CD4-positive, CD25-positive, alpha-beta regulatory T cell (primary cell): Measurements from ENCODE around the gene PREX1. TPM values are rescaled to one million over a fixed set of nuclear protein-coding genes. Genes with fewer than 3 reads are reported as not detected.

Source experiments
- ATAC-seq, 2 donors: fragments of 150-1000 bp; cut with Tn5 transposase; one replicate each; pipeline ENCODE4 v1.10.0; 2021; ENCODE audit warnings: low read depth in 2 of 2, moderate number of reproducible peaks in 2 of 2, moderate library complexity in 1 of 2
- DNase-seq, 3 donors: peaks; one replicate each; pipeline versions ENCODE4 v3.0.0 to v3.0.0-alpha.2; 2012 to 2022; ENCODE audit warnings: mixed read lengths in 1 of 3
- H3K27ac ChIP-seq: one replicate; pipeline ENCODE4 v1.7.0; 2013; ENCODE audit warnings: mild to moderate bottlenecking, low read length; ENCODE audit not compliant: insufficient read depth, poor library complexity, severe bottlenecking
- H3K27me3 ChIP-seq: one replicate; pipeline ENCODE4 v1.7.0; 2013; ENCODE audit warnings: low read length; ENCODE audit not compliant: control insufficient read depth, insufficient read depth
- H3K36me3 ChIP-seq: one replicate; pipeline ENCODE4 v1.7.0; 2013; ENCODE audit warnings: mild to moderate bottlenecking, low read length, moderate library complexity; ENCODE audit not compliant: control insufficient read depth, insufficient read depth
- H3K4me1 ChIP-seq: 2 replicates; pipeline ENCODE4 v1.7.0; 2013; ENCODE audit warnings: mild to moderate bottlenecking, low read length; ENCODE audit not compliant: insufficient read depth, control insufficient read depth, poor library complexity, severe bottlenecking
- H3K4me3 ChIP-seq: one replicate; pipeline ENCODE4 v1.7.0; 2013; ENCODE audit warnings: low read depth, mild to moderate bottlenecking, low read length, moderate library complexity
- H3K9me3 ChIP-seq, 2 experiments: 1 replicate in 1 of 2; 2 replicates in 1 of 2; pipeline ENCODE4 v1.7.0; 2013; ENCODE audit warnings: low read length in 2 of 2, mild to moderate bottlenecking in 1 of 2, moderate library complexity in 1 of 2; ENCODE audit not compliant: control insufficient read depth in 2 of 2
- H3K27ac Mint-ChIP-seq, 3 donors: one replicate each; pipeline ENCODE4 v1.8.0; 2020 to 2022; ENCODE audit warnings: mild to moderate bottlenecking in 3 of 3, mixed read lengths in 3 of 3, moderate library complexity in 2 of 3
- H3K27me3 Mint-ChIP-seq: one replicate; pipeline ENCODE4 v1.8.0; 2022; ENCODE audit warnings: mild to moderate bottlenecking, mixed read lengths
- H3K36me3 Mint-ChIP-seq: one replicate; pipeline ENCODE4 v1.8.0; 2020; ENCODE audit warnings: mixed read lengths
- H3K4me1 Mint-ChIP-seq, 4 donors: one replicate each; pipeline ENCODE4 v1.8.0; 2020 to 2022; ENCODE audit warnings: mixed read lengths in 4 of 4, mild to moderate bottlenecking in 1 of 4
- H3K4me3 Mint-ChIP-seq, 4 donors: one replicate each; pipeline ENCODE4 v1.8.0; 2020 to 2022; ENCODE audit warnings: mild to moderate bottlenecking in 4 of 4, mixed read lengths in 4 of 4, moderate library complexity in 3 of 4
- H3K9me3 Mint-ChIP-seq, 7 donors: one replicate each; pipeline ENCODE4 v1.8.0; 2020 to 2022; ENCODE audit warnings: mixed read lengths in 7 of 7, mild to moderate bottlenecking in 3 of 7, moderate library complexity in 2 of 7
- polyA plus RNA-seq, 4 donors: library from polyadenylated mRNA; unstranded; fragments of 300-500 nt; fragmentation: Illumina TruSeq; gene quantifications; one replicate each; pipeline ENCODE4 v1.2.3, GENCODE V29; 2021
- total RNA-seq: library from RNA; stranded (reverse); gene quantifications from one replicate; pipeline ENCODE4 v1.2.3, GENCODE V29; 2022

Gene PREX1
- total and polyA plus RNA-seq, 5 donors from 2014 or later: 40.8 to 264 (median 57.0) TPM

- Histone ChIP-seq H3K27me3 (no peaks in the 10 kb centered on the region), H3K27ac (peak overlapping the region; percentile 60), H3K4me3 (peak overlapping the region; percentile 64), H3K36me3 (peaks cover 29% of the 10 kb centered on the region), H3K9me3 (no peaks in the 10 kb centered on the region), H3K4me1 (peaks cover 67% of the 10 kb centered on the region)
- Mint-ChIP-seq H3K4me1 (peaks cover 34 to 100% (median 78%) of the 10 kb centered on the region in 4 donors), H3K4me3 (peak overlapping the region; percentile 17 to 85 (median 77)), H3K27me3 (no peaks in the 10 kb centered on the region), H3K9me3 (peaks cover 0 to 3% (median 0%) of the 10 kb centered on the region in 7 donors), H3K27ac (peak overlapping the region; percentile 90 to 98 (median 93)), H3K36me3 (peaks cover 40% of the 10 kb centered on the region)
- DNase-seq: peak in 2 of 3 donors; percentile 21 to 76
- peak; percentile 25 to 36 for ATAC-seq
Measured at GRCh38 chr20:48718786-48719578, 108.8 kb downstream of the PREX1 start.

- peaks cover 42% of the 10 kb centered on the region for H3K36me3 Mint-ChIP-seq
- DNase-seq: peak in 1 of 3 donors; percentile 38
Measured at GRCh38 chr20:48717680-48718223, 110.0 kb downstream of the PREX1 start.

GRCh38 chr20:48717095-48717672 is 110.6 kb downstream of the PREX1 start:
- Mint-ChIP-seq H3K4me3 (peak overlapping the region in 3 of 4 donors; percentile 55 to 90 (median 65)), H3K36me3 (peaks cover 37% of the 10 kb centered on the region), H3K9me3 (peaks cover 0 to 3% (median 0%) of the 10 kb centered on the region in 7 donors), H3K27ac (peak overlapping the region; percentile 84 to 100 (median 94)), H3K4me1 (peaks cover 41 to 95% (median 83%) of the 10 kb centered on the region in 4 donors), H3K27me3 (no peaks in the 10 kb centered on the region)
- Histone ChIP-seq H3K4me3 (peak overlapping the region; percentile 29), H3K36me3 (peaks cover 12% of the 10 kb centered on the region), H3K4me1 (peaks cover 77% of the 10 kb centered on the region), H3K27me3 (no peaks in the 10 kb centered on the region), H3K27ac (peak overlapping the region; percentile 66), H3K9me3 (no peaks in the 10 kb centered on the region)
- DNase-seq (peak in 1 of 3 donors; percentile 29), ATAC-seq (no peak)

More at GRCh38 chr20:48717680-48718223, 110.0 kb downstream of the PREX1 start:
- Mint-ChIP-seq H3K4me1 (peaks cover 36 to 95% (median 81%) of the 10 kb centered on the region in 4 donors), H3K27ac (peak overlapping the region; percentile 84 to 100 (median 94)), H3K9me3 (peaks cover 0 to 3% (median 0%) of the 10 kb centered on the region in 7 donors), H3K27me3 (no peaks in the 10 kb centered on the region), H3K4me3 (peak overlapping the region; percentile 44 to 90 (median 62))
- Histone ChIP-seq H3K4me3 (peak overlapping the region; percentile 29), H3K9me3 (no peaks in the 10 kb centered on the region), H3K27me3 (no peaks in the 10 kb centered on the region), H3K27ac (peak overlapping the region; percentile 66), H3K36me3 (peaks cover 17% of the 10 kb centered on the region), H3K4me1 (peaks cover 72% of the 10 kb centered on the region)
- ATAC-seq: no peak

- H3K36me3 Mint-ChIP-seq: peaks cover 31% of the 10 kb centered on the region
- no peak for ATAC-seq
Measured at GRCh38 chr20:48716541-48716940, 111.3 kb downstream of the PREX1 start.

GRCh38 chr20:48716086-48716485 is 111.7 kb downstream of the PREX1 start:
- Mint-ChIP-seq H3K4me3 (peak overlapping the region; percentile 66 to 90 (median 78)), H3K4me1 (peaks cover 41 to 93% (median 75%) of the 10 kb centered on the region in 4 donors), H3K27me3 (no peaks in the 10 kb centered on the region), H3K27ac (peak overlapping the region; percentile 94 to 100 (median 94)), H3K9me3 (peaks cover 0 to 3% (median 0%) of the 10 kb centered on the region in 7 donors), H3K36me3 (peaks cover 27% of the 10 kb centered on the region)
- DNase-seq: peak in 2 of 3 donors; percentile 32 to 91
- Histone ChIP-seq H3K4me3 (peak overlapping the region; percentile 29), H3K36me3 (peaks cover 11% of the 10 kb centered on the region), H3K27ac (peak overlapping the region; percentile 66), H3K4me1 (peaks cover 80% of the 10 kb centered on the region), H3K9me3 (no peaks in the 10 kb centered on the region), H3K27me3 (no peaks in the 10 kb centered on the region)
- peak; percentile 86 to 87 for ATAC-seq

More at GRCh38 chr20:48716541-48716940, 111.3 kb downstream of the PREX1 start:
- peaks cover 41 to 95% (median 80%) of the 10 kb centered on the region in 4 donors for H3K4me1 Mint-ChIP-seq
- no peak for DNase-seq
- peaks cover 0 to 3% (median 0%) of the 10 kb centered on the region in 7 donors for H3K9me3 Mint-ChIP-seq
- peak overlapping the region; percentile 94 to 100 (median 94) for H3K27ac Mint-ChIP-seq
- no peaks in the 10 kb centered on the region for H3K27me3 Mint-ChIP-seq
- Histone ChIP-seq H3K4me1 (peaks cover 80% of the 10 kb centered on the region), H3K36me3 (peaks cover 8% of the 10 kb centered on the region), H3K27ac (peak overlapping the region; percentile 66), H3K27me3 (no peaks in the 10 kb centered on the region), H3K4me3 (peak overlapping the region; percentile 29), H3K9me3 (no peaks in the 10 kb centered on the region)
- H3K4me3 Mint-ChIP-seq: peak overlapping the region; percentile 66 to 90 (median 78)

- H3K4me3 Mint-ChIP-seq: peak overlapping the region in 3 of 4 donors; percentile 46 to 66 (median 63)
- no peak for DNase-seq
Measured at GRCh38 chr20:48714764-48715163, 113.0 kb downstream of the PREX1 start.

GRCh38 chr20:48711696-48712464 is 115.9 kb downstream of the PREX1 start:
- no peak for ATAC-seq
- H3K4me3 ChIP-seq: no peak overlapping the region
- H3K4me1 Mint-ChIP-seq: peaks cover 32 to 89% (median 62%) of the 10 kb centered on the region in 4 donors
- H3K36me3 Mint-ChIP-seq: peaks cover 30% of the 10 kb centered on the region
- no peak overlapping the region for H3K27ac ChIP-seq
- DNase-seq: no peak
- peaks cover 51% of the 10 kb centered on the region for H3K4me1 ChIP-seq
- H3K9me3 ChIP-seq: no peaks in the 10 kb centered on the region
- H3K27me3 Mint-ChIP-seq: no peaks in the 10 kb centered on the region
- H3K36me3 ChIP-seq: peaks cover 42% of the 10 kb centered on the region
- peaks cover 0 to 3% (median 0%) of the 10 kb centered on the region in 7 donors for H3K9me3 Mint-ChIP-seq
- no peak overlapping the region for H3K4me3 Mint-ChIP-seq
- H3K27me3 ChIP-seq: no peaks in the 10 kb centered on the region
- H3K27ac Mint-ChIP-seq: peak overlapping the region in 2 of 3 donors; percentile 48 to 67

More at GRCh38 chr20:48714764-48715163, 113.0 kb downstream of the PREX1 start:
- ATAC-seq: no peak
- Histone ChIP-seq H3K4me3 (no peak overlapping the region), H3K9me3 (no peaks in the 10 kb centered on the region), H3K27ac (no peak overlapping the region), H3K27me3 (no peaks in the 10 kb centered on the region), H3K4me1 (peaks cover 69% of the 10 kb centered on the region), H3K36me3 (peaks cover 23% of the 10 kb centered on the region)
- Mint-ChIP-seq H3K9me3 (peaks cover 0 to 3% (median 0%) of the 10 kb centered on the region in 7 donors), H3K27ac (peak overlapping the region in 2 of 3 donors; percentile 76 to 100), H3K4me1 (peaks cover 41 to 92% (median 70%) of the 10 kb centered on the region in 4 donors), H3K27me3 (no peaks in the 10 kb centered on the region), H3K36me3 (peaks cover 23% of the 10 kb centered on the region)
